Esophagus squamous epithelium (tissue), 4 donors: ENCODE measurements around the gene DERL3.

ENCODE experiments used
- POLR2A ChIP-seq, 4 donors: fragments of 450-650 bp; IDR thresholded peaks; one replicate each; pipeline ENCODE4 v1.6.1; 2017; ENCODE audit warnings: antibody characterized with exemption in 4 of 4, mild to moderate bottlenecking in 4 of 4, moderate library complexity in 3 of 4
- TF ChIP-seq, protein P1 (sequence below), 6 experiments: fragments of 450-650 bp in 4 of 6; fragments of 200-600 bp in 2 of 6; sonication (generic) in 2 of 6; IDR thresholded peaks; one replicate each; pipeline ENCODE4 v1.5.1; 2016 to 2019; ENCODE audit warnings: antibody characterized with exemption in 6 of 6, mild to moderate bottlenecking in 4 of 6, moderate library complexity in 4 of 6

- TF ChIP-seq, protein P1, sequence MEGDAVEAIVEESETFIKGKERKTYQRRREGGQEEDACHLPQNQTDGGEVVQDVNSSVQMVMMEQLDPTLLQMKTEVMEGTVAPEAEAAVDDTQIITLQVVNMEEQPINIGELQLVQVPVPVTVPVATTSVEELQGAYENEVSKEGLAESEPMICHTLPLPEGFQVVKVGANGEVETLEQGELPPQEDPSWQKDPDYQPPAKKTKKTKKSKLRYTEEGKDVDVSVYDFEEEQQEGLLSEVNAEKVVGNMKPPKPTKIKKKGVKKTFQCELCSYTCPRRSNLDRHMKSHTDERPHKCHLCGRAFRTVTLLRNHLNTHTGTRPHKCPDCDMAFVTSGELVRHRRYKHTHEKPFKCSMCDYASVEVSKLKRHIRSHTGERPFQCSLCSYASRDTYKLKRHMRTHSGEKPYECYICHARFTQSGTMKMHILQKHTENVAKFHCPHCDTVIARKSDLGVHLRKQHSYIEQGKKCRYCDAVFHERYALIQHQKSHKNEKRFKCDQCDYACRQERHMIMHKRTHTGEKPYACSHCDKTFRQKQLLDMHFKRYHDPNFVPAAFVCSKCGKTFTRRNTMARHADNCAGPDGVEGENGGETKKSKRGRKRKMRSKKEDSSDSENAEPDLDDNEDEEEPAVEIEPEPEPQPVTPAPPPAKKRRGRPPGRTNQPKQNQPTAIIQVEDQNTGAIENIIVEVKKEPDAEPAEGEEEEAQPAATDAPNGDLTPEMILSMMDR (IDR thresholded peaks at IDR 0.05), result no peak
- no peak for TF ChIP-seq POLR2A (IDR thresholded peaks at IDR 0.05)
These were observed 1.3 kb downstream of the DERL3 start for GRCh38 chr22:23837496-23837859.
